BLaER1 treated with 17β-estradiol and CSF1 and Interleukin-3, amounts not matched to agents 10 nM and 100 nM (cell line): ENCODE results near the gene RPIA.

Source experiments
- H3K27ac ChIP-seq, 11 experiments: shearing (Covaris generic); formaldehyde crosslinking; 2 replicates each; pipeline ENCODE4 v1.8.1; 2022
- H3K27me3 ChIP-seq, 11 experiments: shearing (Covaris generic); formaldehyde crosslinking; 2 replicates each; pipeline ENCODE4 v1.8.1; 2022
- H3K36me3 ChIP-seq, 11 experiments: shearing (Covaris generic); formaldehyde crosslinking; 2 replicates each; pipeline ENCODE4 v1.8.1; 2022
- H3K4me1 ChIP-seq, 10 experiments: shearing (Covaris generic); formaldehyde crosslinking; 2 replicates each; pipeline ENCODE4 v1.8.1; 2022
- H3K4me2 ChIP-seq, 11 experiments: shearing (Covaris generic); formaldehyde crosslinking; 2 replicates each; pipeline ENCODE4 v1.8.1; 2022
- H3K4me3 ChIP-seq, 10 experiments: shearing (Covaris generic); formaldehyde crosslinking; 2 replicates each; pipeline ENCODE4 v1.8.1; 2022
- H3K9ac ChIP-seq, 11 experiments: shearing (Covaris generic); formaldehyde crosslinking; 2 replicates each; pipeline ENCODE4 v1.8.1; 2022
- H3K9me3 ChIP-seq, 11 experiments: shearing (Covaris generic); formaldehyde crosslinking; replicated peaks in 1 of 11; 2 replicates each; pipeline ENCODE4 v1.8.1; 2022
- H4K20me1 ChIP-seq, 11 experiments: shearing (Covaris generic); formaldehyde crosslinking; 2 replicates each; pipeline ENCODE4 v1.8.1; 2022
- Cebpa-rat ChIP-seq, 11 experiments: shearing (Covaris generic); IDR thresholded peaks; 2 replicates each; pipeline ENCODE4 v1.8.1; 2022

Gene RPIA

GRCh38 chr2:88735853-88736252 is 44.4 kb downstream of the RPIA start:
- Histone ChIP-seq H3K27me3 (peaks cover 0 to 27% (median 0%) of the 10 kb centered on the region in 11 experiments; a peak in 6 of 22 replicates), H3K4me3 (no peak overlapping the region), H3K9me3 (no peaks in the 10 kb centered on the region), H3K27ac (no peak overlapping the region), H3K4me1 (peaks cover 0 to 23% (median 14%) of the 10 kb centered on the region in 10 experiments; a peak in 16 of 20 replicates), H4K20me1 (peaks cover 0 to 77% (median 42%) of the 10 kb centered on the region in 11 experiments; a peak in 20 of 22 replicates), H3K36me3 (peaks cover 46 to 68% (median 54%) of the 10 kb centered on the region in 11 experiments), H3K9ac (no peak overlapping the region), H3K4me2 (peak overlapping the region in 1 of 11 experiments; percentile 17; a peak in 1 of 22 replicates)
- TF ChIP-seq Cebpa-rat (IDR thresholded peaks at IDR 0.05) = no peak

- Histone ChIP-seq H3K4me1 (peaks cover 0 to 23% (median 14%) of the 10 kb centered on the region in 10 experiments; a peak in 16 of 20 replicates), H3K9ac (no peak overlapping the region), H3K4me3 (no peak overlapping the region), H3K4me2 (no peak overlapping the region), H3K27me3 (peaks cover 0 to 27% (median 0%) of the 10 kb centered on the region in 11 experiments; a peak in 6 of 22 replicates), H3K36me3 (peaks cover 51 to 74% (median 59%) of the 10 kb centered on the region in 11 experiments), H4K20me1 (peaks cover 0 to 78% (median 42%) of the 10 kb centered on the region in 11 experiments; a peak in 20 of 22 replicates), H3K27ac (no peak overlapping the region), H3K9me3 (no peaks in the 10 kb centered on the region)
- TF ChIP-seq Cebpa-rat (IDR thresholded peaks at IDR 0.05) = no peak
Observed at GRCh38 chr2:88736437-88736836, 45.0 kb downstream of the RPIA start.

GRCh38 chr2:88737385-88737784 is 45.9 kb downstream of the RPIA start:
- Histone ChIP-seq H3K27me3 (peaks cover 0 to 27% (median 0%) of the 10 kb centered on the region in 11 experiments; a peak in 6 of 22 replicates), H3K4me1 (peaks cover 0 to 23% (median 14%) of the 10 kb centered on the region in 10 experiments; a peak in 16 of 20 replicates), H3K4me2 (peak overlapping the region in 2 of 11 experiments; percentile 0 to 9; a peak in 1 of 22 replicates), H3K36me3 (peaks cover 60 to 83% (median 69%) of the 10 kb centered on the region in 11 experiments), H3K27ac (no peak overlapping the region), H3K9me3 (peaks cover 0 to 6% (median 3%) of the 10 kb centered on the region in 11 experiments; a peak in 16 of 22 replicates), H3K9ac (no peak overlapping the region), H4K20me1 (peaks cover 0 to 78% (median 42%) of the 10 kb centered on the region in 11 experiments; a peak in 20 of 22 replicates), H3K4me3 (no peak overlapping the region)
- TF ChIP-seq Cebpa-rat (IDR thresholded peaks at IDR 0.05) = no peak

- TF ChIP-seq Cebpa-rat (IDR thresholded peaks at IDR 0.05) = no peak
- Histone ChIP-seq H3K27ac (no peak overlapping the region), H3K27me3 (peaks cover 0 to 23% (median 0%) of the 10 kb centered on the region in 11 experiments; a peak in 6 of 22 replicates), H4K20me1 (peaks cover 0 to 71% (median 36%) of the 10 kb centered on the region in 11 experiments; a peak in 20 of 22 replicates), H3K4me3 (no peak overlapping the region), H3K9ac (no peak overlapping the region; a peak in 1 of 22 replicates), H3K4me2 (no peak overlapping the region), H3K36me3 (peaks cover 68 to 92% (median 78%) of the 10 kb centered on the region in 11 experiments), H3K9me3 (peaks cover 5 to 15% (median 12%) of the 10 kb centered on the region in 11 experiments; a peak in 20 of 22 replicates), H3K4me1 (peaks cover 0 to 16% (median 7%) of the 10 kb centered on the region in 10 experiments; a peak in 14 of 20 replicates)
Observed at GRCh38 chr2:88738271-88738670, 46.8 kb downstream of the RPIA start.

- peaks cover 81 to 96% (median 88%) of the 10 kb centered on the region in 11 experiments for H3K36me3 ChIP-seq
Observed at GRCh38 chr2:88739985-88740600, 48.6 kb downstream of the RPIA start.

GRCh38 chr2:88746929-88747490 is 55.5 kb downstream of the RPIA start:
- no peak for TF ChIP-seq Cebpa-rat (IDR thresholded peaks at IDR 0.05)
- Histone ChIP-seq H3K9me3 (peaks cover 41 to 58% (median 55%) of the 10 kb centered on the region in 11 experiments), H4K20me1 (no peaks in the 10 kb centered on the region; a peak in 2 of 22 replicates), H3K4me3 (no peak overlapping the region), H3K9ac (no peak overlapping the region), H3K27me3 (no peaks in the 10 kb centered on the region), H3K4me1 (no peaks in the 10 kb centered on the region), H3K4me2 (no peak overlapping the region), H3K36me3 (peaks cover 95 to 100% (median 98%) of the 10 kb centered on the region in 11 experiments), H3K27ac (no peak overlapping the region)

More at GRCh38 chr2:88739985-88740600, 48.6 kb downstream of the RPIA start:
- H3K27me3 ChIP-seq = peaks cover 0 to 8% (median 0%) of the 10 kb centered on the region in 11 experiments; a peak in 2 of 22 replicates
- H3K4me2 ChIP-seq = no peak overlapping the region
- H3K4me3 ChIP-seq = no peak overlapping the region
- peaks cover 23 to 33% (median 30%) of the 10 kb centered on the region in 11 experiments for H3K9me3 ChIP-seq
- TF ChIP-seq Cebpa-rat (IDR thresholded peaks at IDR 0.05) = no peak
- H3K27ac ChIP-seq = no peak overlapping the region
- H3K4me1 ChIP-seq = peaks cover 0 to 8% (median 2%) of the 10 kb centered on the region in 10 experiments; a peak in 7 of 20 replicates
- peaks cover 0 to 53% (median 20%) of the 10 kb centered on the region in 11 experiments; a peak in 19 of 22 replicates for H4K20me1 ChIP-seq
- H3K9ac ChIP-seq = no peak overlapping the region

GRCh38 chr2:88747990-88748389 is 56.5 kb downstream of the RPIA start:
- H3K36me3 ChIP-seq = peaks cover 95 to 100% (median 97%) of the 10 kb centered on the region in 11 experiments
- no peak overlapping the region for H3K9ac ChIP-seq
- H4K20me1 ChIP-seq = no peaks in the 10 kb centered on the region; a peak in 2 of 22 replicates
- no peak overlapping the region for H3K4me2 ChIP-seq
- H3K27me3 ChIP-seq = no peaks in the 10 kb centered on the region
- H3K27ac ChIP-seq = no peak overlapping the region
- peaks cover 39 to 48% (median 45%) of the 10 kb centered on the region in 11 experiments for H3K9me3 ChIP-seq
- TF ChIP-seq Cebpa-rat (IDR thresholded peaks at IDR 0.05) = no peak
- no peak overlapping the region for H3K4me3 ChIP-seq
- no peaks in the 10 kb centered on the region for H3K4me1 ChIP-seq

GRCh38 chr2:88751768-88752167 is 60.3 kb downstream of the RPIA start:
- H3K27ac ChIP-seq = no peak overlapping the region
- TF ChIP-seq Cebpa-rat (IDR thresholded peaks at IDR 0.05) = no peak
- H3K9me3 ChIP-seq = peaks cover 3 to 13% (median 9%) of the 10 kb centered on the region in 11 experiments; a peak in 16 of 22 replicates
- H3K9ac ChIP-seq = no peak overlapping the region
- no peaks in the 10 kb centered on the region; a peak in 2 of 22 replicates for H4K20me1 ChIP-seq
- H3K4me1 ChIP-seq = peaks cover 0 to 17% (median 13%) of the 10 kb centered on the region in 10 experiments; a peak in 15 of 20 replicates
- no peak overlapping the region for H3K4me3 ChIP-seq
- H3K4me2 ChIP-seq = no peak overlapping the region
- peaks cover 58 to 90% (median 70%) of the 10 kb centered on the region in 11 experiments for H3K36me3 ChIP-seq
- H3K27me3 ChIP-seq = no peaks in the 10 kb centered on the region
